Measurements from ENCODE around the gene SLC41A3.
"Not testable (repeated sequence)": the region's sequence is repeated elsewhere in the genome, so short reads cannot be mapped to it uniquely, and the experiment has no call there.

The SLC41A3 gene

DNA sequence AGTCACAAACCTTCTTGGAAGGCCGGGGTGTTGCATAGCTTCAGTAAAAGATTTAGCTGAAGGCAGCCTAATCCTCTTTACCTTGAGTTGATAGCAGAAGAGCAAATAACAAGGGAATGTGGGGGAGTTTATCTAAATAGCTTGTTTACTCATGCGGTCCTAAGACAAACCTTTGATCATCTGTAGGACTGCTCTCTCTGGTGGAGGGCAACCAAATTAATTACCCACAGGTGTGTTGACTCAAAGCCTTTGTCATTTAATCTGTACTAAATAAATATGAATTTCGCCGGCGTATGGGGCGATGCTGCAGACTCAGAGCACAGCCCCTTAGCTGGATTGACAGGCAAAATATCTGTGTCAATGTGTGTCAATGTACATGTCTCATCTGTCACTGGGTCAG, 17.2 kb downstream of the SLC41A3 start:
- H3K36me3 ChIP-seq (ENCODE audit: control insufficient read depth in 4 of 4, insufficient read depth in 4 of 4, low read length in 3 of 4); DNase-seq; CTCF ChIA-PET; H3K27ac ChIP-seq (ENCODE audit: insufficient read depth in 1 of 2, low read depth in 1 of 2, low read length in 2 of 2, poor library complexity in 1 of 2, severe bottlenecking in 2 of 2); H3K9me3 ChIP-seq (ENCODE audit: control extremely low read depth in 1 of 5, control insufficient read depth in 4 of 5, insufficient read depth in 2 of 5, low read depth in 1 of 5, low read length in 4 of 5); H3K27me3 ChIP-seq (replicated peaks in 2 of 5; ENCODE audit: control insufficient read depth in 4 of 5, insufficient read depth in 5 of 5, low read length in 4 of 5); H3K4me3 ChIP-seq (ENCODE audit: control insufficient read depth in 1 of 7, extremely low read depth in 1 of 7, insufficient read depth in 4 of 7, low read depth in 2 of 7, low read length in 6 of 7): not testable (repeated sequence)
- POLR2A ChIA-PET, result interaction anchor here (0.6 kb wide), 1 partner anchor 17 kb away, joined by 3 read pairs; no protein-coding TSS in a partner anchor
- peaks cover 0 to 14% (median 9%) of the 10 kb centered on the region in 4 experiments for H3K4me1 ChIP-seq (ENCODE audit: control extremely low read depth in 1 of 4, control insufficient read depth in 4 of 4, insufficient read depth in 4 of 4, low read length in 3 of 4)
- 100% methylated on average over 5 of the region's 6 CpGs for WGBS (ENCODE audit: insufficient coverage)

DNA sequence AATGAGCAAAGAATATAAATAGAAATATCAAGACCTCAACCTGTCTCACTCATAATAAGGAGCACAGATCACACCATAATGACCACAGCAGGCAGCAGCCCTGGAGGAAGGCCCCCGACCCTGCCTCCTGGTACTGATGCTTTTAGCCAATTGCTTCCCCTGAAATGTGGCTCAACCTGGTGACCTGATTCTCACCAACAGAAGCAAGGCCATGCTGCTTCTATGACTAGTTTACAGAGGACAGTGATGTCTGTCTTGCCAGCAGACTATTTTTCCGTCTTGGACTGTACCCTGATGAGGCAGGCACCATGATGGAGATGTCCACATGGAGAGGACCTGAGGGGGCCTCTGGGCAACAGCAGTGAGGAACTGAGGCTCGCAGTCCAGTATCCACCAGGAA, 18.0 kb downstream of the SLC41A3 start:
- Histone ChIP-seq H3K4me3 (ENCODE audit: control insufficient read depth in 1 of 7, extremely low read depth in 1 of 7, insufficient read depth in 4 of 7, low read depth in 2 of 7, low read length in 6 of 7) (no peak overlapping the region), H3K4me1 (ENCODE audit: control extremely low read depth in 1 of 4, control insufficient read depth in 4 of 4, insufficient read depth in 4 of 4, low read length in 3 of 4) (peaks cover 0 to 14% (median 9%) of the 10 kb centered on the region in 4 experiments), H3K9me3 (ENCODE audit: control extremely low read depth in 1 of 5, control insufficient read depth in 4 of 5, insufficient read depth in 2 of 5, low read depth in 1 of 5, low read length in 4 of 5) (no peaks in the 10 kb centered on the region), H3K36me3 (ENCODE audit: control insufficient read depth in 4 of 4, insufficient read depth in 4 of 4, low read length in 3 of 4) (peaks cover 3 to 9% (median 5%) of the 10 kb centered on the region in 4 experiments), H3K27me3 (replicated peaks in 2 of 5; ENCODE audit: control insufficient read depth in 4 of 5, insufficient read depth in 5 of 5, low read length in 4 of 5) (no peaks in the 10 kb centered on the region), H3K27ac (ENCODE audit: insufficient read depth in 1 of 2, low read depth in 1 of 2, low read length in 2 of 2, poor library complexity in 1 of 2, severe bottlenecking in 2 of 2) (no peak overlapping the region)
- WGBS (ENCODE audit: insufficient coverage), result 100% methylated on average over 2 of the region's 3 CpGs
- no peak for DNase-seq
- POLR2A ChIA-PET, result no interaction called here
- CTCF ChIA-PET, result no interaction called here

DNA sequence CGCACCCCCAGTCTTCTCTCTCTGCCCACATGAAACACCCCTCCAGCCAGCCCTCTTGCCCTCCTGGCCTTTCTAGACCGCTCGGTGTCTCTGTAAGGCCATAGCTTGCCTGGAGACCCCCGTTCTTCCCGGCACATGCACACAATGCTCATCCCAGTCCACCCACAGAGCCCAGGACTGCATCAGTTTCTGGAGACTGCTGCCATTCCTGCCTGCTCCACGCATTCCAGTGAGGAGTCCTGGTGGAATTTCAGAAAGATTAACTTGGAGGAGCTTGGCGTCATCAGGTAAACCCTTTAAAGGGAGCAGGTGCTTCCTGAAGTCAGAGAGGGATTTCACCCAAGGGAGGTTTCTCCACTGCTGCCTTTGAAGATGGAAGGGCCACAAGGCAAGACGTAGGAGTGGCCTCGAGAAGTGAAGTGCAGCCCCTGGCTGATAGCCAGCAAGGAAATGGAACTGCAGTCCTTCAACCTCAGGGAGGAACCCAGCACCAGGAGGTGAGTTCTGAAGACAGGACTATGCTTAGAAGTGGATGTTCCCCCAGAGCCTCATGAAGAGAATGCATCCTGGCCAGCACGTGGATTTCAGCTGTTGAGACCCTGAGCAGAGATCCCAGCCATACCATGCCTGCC, 19.2 kb downstream of the SLC41A3 start:
- Histone ChIP-seq H3K36me3 (ENCODE audit: control insufficient read depth in 4 of 4, insufficient read depth in 4 of 4, low read length in 3 of 4) (peaks cover 3 to 9% (median 5%) of the 10 kb centered on the region in 4 experiments), H3K27me3 (replicated peaks in 2 of 5; ENCODE audit: control insufficient read depth in 4 of 5, insufficient read depth in 5 of 5, low read length in 4 of 5) (no peaks in the 10 kb centered on the region), H3K4me3 (ENCODE audit: control insufficient read depth in 1 of 7, extremely low read depth in 1 of 7, insufficient read depth in 4 of 7, low read depth in 2 of 7, low read length in 6 of 7) (no peak overlapping the region), H3K27ac (ENCODE audit: insufficient read depth in 1 of 2, low read depth in 1 of 2, low read length in 2 of 2, poor library complexity in 1 of 2, severe bottlenecking in 2 of 2) (no peak overlapping the region), H3K4me1 (ENCODE audit: control extremely low read depth in 1 of 4, control insufficient read depth in 4 of 4, insufficient read depth in 4 of 4, low read length in 3 of 4) (peaks cover 0 to 14% (median 9%) of the 10 kb centered on the region in 4 experiments), H3K9me3 (ENCODE audit: control extremely low read depth in 1 of 5, control insufficient read depth in 4 of 5, insufficient read depth in 2 of 5, low read depth in 1 of 5, low read length in 4 of 5) (no peaks in the 10 kb centered on the region)
- DNase-seq, result peak in 2 of 3 donors; percentile 49 to 58
- POLR2A ChIA-PET, result no interaction called here
- 68% methylated on average over 10 of the region's 10 CpGs for WGBS (ENCODE audit: insufficient coverage)
- CTCF ChIA-PET, result no interaction called here

DNA sequence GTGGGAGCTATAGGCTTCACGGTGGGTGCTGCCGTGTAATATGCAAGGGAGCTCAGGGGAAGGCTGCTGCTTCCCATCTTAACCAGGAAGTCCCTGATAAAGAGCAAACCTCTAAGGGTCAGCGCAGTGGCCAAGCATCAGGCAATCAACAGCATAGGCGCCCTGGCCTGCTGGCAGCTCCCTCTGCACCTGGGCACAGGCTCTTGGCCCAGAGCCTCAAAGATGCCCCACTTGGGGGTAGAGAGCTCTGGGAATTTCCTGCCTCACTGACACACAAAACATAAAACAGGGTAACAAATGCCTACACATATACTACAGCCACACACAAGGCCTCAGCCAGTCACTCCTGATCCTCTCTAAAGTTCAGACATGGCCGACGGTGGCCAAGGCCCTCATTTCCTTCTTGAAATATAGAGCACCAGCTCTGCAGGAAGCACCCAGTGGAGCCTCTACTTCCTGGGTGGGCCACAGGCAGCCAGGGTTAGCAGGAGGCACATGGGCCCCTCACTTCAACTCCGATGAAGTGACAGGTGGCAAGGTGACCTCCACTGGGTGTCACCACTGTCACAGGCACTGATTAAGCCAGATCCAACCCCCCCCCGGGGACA, 20.5 kb downstream of the SLC41A3 start:
- peaks cover 0 to 14% (median 9%) of the 10 kb centered on the region in 4 experiments for H3K4me1 ChIP-seq (ENCODE audit: control extremely low read depth in 1 of 4, control insufficient read depth in 4 of 4, insufficient read depth in 4 of 4, low read length in 3 of 4)
- H3K27ac ChIP-seq (ENCODE audit: insufficient read depth in 1 of 2, low read depth in 1 of 2, low read length in 2 of 2, poor library complexity in 1 of 2, severe bottlenecking in 2 of 2), result no peak overlapping the region
- CTCF ChIA-PET, result no interaction called here
- WGBS (ENCODE audit: insufficient coverage), result 93% methylated on average over 7 of the region's 8 CpGs
- no peaks in the 10 kb centered on the region for H3K27me3 ChIP-seq (replicated peaks in 2 of 5; ENCODE audit: control insufficient read depth in 4 of 5, insufficient read depth in 5 of 5, low read length in 4 of 5)
- H3K4me3 ChIP-seq (ENCODE audit: control insufficient read depth in 1 of 7, extremely low read depth in 1 of 7, insufficient read depth in 4 of 7, low read depth in 2 of 7, low read length in 6 of 7), result no peak overlapping the region
- no peaks in the 10 kb centered on the region for H3K9me3 ChIP-seq (ENCODE audit: control extremely low read depth in 1 of 5, control insufficient read depth in 4 of 5, insufficient read depth in 2 of 5, low read depth in 1 of 5, low read length in 4 of 5)
- peaks cover 3 to 9% (median 6%) of the 10 kb centered on the region in 4 experiments for H3K36me3 ChIP-seq (ENCODE audit: control insufficient read depth in 4 of 4, insufficient read depth in 4 of 4, low read length in 3 of 4)
- DNase-seq, result no peak
- POLR2A ChIA-PET, result no interaction called here

DNA sequence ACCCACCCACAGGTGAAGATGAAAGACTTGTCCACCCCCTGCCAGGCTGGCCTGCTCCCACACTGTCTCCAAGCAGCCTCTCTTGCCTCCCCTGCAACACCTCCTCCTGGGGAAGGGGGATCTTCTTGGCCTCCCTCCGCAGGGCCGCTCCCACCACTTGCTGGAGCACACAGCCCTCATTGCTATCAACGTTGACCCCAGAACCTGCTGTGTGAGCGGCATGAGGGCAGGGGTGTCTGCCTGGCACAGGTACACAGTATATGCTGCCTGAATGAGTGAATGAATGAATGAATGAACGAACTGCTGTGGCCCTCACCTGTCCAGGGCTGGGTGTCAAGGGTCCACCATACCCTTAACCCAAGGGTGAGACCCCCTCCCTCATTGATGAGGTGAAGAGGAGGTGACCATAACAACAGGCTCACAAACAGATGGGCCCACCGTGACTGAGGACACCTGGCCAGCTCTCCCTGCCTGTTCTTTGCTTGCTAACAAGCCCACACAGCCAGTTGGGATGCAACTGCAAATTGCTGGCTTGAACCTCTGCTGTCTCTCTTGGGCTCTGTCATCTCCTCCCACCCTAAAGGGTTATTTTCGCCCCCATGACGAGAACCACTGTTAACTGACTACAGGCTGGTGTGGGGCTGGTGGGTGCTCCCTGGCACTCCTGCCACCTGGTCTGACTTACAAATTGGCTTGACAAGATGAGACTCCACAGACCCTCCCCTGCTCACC, 22.5 kb downstream of the SLC41A3 start:
- Histone ChIP-seq H3K36me3 (ENCODE audit: control insufficient read depth in 4 of 4, insufficient read depth in 4 of 4, low read length in 3 of 4) (peaks cover 0 to 9% (median 3%) of the 10 kb centered on the region in 4 experiments), H3K4me3 (ENCODE audit: control insufficient read depth in 1 of 7, extremely low read depth in 1 of 7, insufficient read depth in 4 of 7, low read depth in 2 of 7, low read length in 6 of 7) (no peak overlapping the region), H3K4me1 (ENCODE audit: control extremely low read depth in 1 of 4, control insufficient read depth in 4 of 4, insufficient read depth in 4 of 4, low read length in 3 of 4) (peaks cover 0 to 14% (median 9%) of the 10 kb centered on the region in 4 experiments), H3K9me3 (ENCODE audit: control extremely low read depth in 1 of 5, control insufficient read depth in 4 of 5, insufficient read depth in 2 of 5, low read depth in 1 of 5, low read length in 4 of 5) (no peaks in the 10 kb centered on the region), H3K27me3 (replicated peaks in 2 of 5; ENCODE audit: control insufficient read depth in 4 of 5, insufficient read depth in 5 of 5, low read length in 4 of 5) (no peaks in the 10 kb centered on the region), H3K27ac (ENCODE audit: insufficient read depth in 1 of 2, low read depth in 1 of 2, low read length in 2 of 2, poor library complexity in 1 of 2, severe bottlenecking in 2 of 2) (no peak overlapping the region)
- ChIA-PET POLR2A (no interaction called here), CTCF (no interaction called here)
- 88% methylated on average over 7 of the region's 8 CpGs for WGBS (ENCODE audit: insufficient coverage)
- DNase-seq, result no peak

DNA sequence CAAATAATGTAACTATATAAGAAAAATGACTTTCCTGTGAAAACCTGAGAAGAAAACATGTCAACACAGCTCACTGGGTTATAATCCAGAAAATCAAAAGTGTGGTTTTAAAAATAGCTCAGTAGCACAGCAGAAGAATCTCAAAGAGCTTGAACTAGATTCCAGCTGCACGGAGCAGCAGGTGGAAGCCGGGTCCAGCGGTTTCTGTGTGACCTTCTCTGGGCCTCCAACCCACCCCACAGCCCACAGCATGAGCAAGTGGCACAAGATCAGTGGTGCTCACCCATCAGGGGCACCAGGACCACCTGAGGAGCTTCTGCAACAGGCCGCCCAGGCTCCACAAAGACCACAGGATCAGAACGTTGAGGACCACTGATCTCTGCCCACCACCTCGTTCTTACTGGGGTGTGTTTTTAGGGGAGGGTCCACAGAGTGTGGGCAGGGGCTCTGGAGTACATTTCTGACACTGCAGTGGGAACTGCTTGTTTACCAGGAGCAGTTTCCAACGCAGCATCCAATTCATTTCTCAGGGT, 23.2 kb downstream of the SLC41A3 start:
- ChIA-PET POLR2A (no interaction called here), CTCF (interaction anchor here (1.0 kb wide), 1 partner anchor 8 kb away, joined by 3 read pairs; no protein-coding TSS in a partner anchor)
- Histone ChIP-seq H3K27ac (ENCODE audit: insufficient read depth in 1 of 2, low read depth in 1 of 2, low read length in 2 of 2, poor library complexity in 1 of 2, severe bottlenecking in 2 of 2) (no peak overlapping the region), H3K27me3 (replicated peaks in 2 of 5; ENCODE audit: control insufficient read depth in 4 of 5, insufficient read depth in 5 of 5, low read length in 4 of 5) (no peaks in the 10 kb centered on the region), H3K9me3 (ENCODE audit: control extremely low read depth in 1 of 5, control insufficient read depth in 4 of 5, insufficient read depth in 2 of 5, low read depth in 1 of 5, low read length in 4 of 5) (no peaks in the 10 kb centered on the region), H3K36me3 (ENCODE audit: control insufficient read depth in 4 of 4, insufficient read depth in 4 of 4, low read length in 3 of 4) (peaks cover 0 to 9% (median 0%) of the 10 kb centered on the region in 4 experiments), H3K4me3 (ENCODE audit: control insufficient read depth in 1 of 7, extremely low read depth in 1 of 7, insufficient read depth in 4 of 7, low read depth in 2 of 7, low read length in 6 of 7) (no peak overlapping the region), H3K4me1 (ENCODE audit: control extremely low read depth in 1 of 4, control insufficient read depth in 4 of 4, insufficient read depth in 4 of 4, low read length in 3 of 4) (peaks cover 0 to 14% (median 9%) of the 10 kb centered on the region in 4 experiments)
- WGBS (ENCODE audit: insufficient coverage), result 82% methylated on average over 3 of the region's 7 CpGs
- no peak for DNase-seq

DNA sequence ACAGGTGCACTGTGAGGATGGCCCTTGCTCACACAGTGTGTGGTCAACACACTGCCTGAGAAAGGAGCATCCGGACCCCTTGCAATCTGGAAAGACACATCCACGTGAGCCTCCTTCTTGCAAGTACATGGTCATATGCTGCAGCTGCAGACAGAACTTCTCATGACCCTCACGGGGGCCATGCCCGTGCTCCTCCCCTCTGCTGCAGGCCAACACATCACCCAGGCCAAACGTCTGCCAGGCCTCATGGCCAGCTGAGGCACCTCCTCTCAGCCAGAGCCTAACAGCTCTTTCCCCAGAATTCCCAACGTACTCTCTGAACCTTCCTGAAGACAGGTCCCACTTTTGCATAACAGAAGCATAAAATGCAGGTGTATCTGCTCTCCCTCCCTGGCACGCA, 25.3 kb downstream of the SLC41A3 start:
- ChIA-PET POLR2A (no interaction called here), CTCF (no interaction called here)
- no peak for DNase-seq
- Histone ChIP-seq H3K27me3 (replicated peaks in 2 of 5; ENCODE audit: control insufficient read depth in 4 of 5, insufficient read depth in 5 of 5, low read length in 4 of 5) (no peaks in the 10 kb centered on the region), H3K27ac (ENCODE audit: insufficient read depth in 1 of 2, low read depth in 1 of 2, low read length in 2 of 2, poor library complexity in 1 of 2, severe bottlenecking in 2 of 2) (no peak overlapping the region), H3K4me3 (ENCODE audit: control insufficient read depth in 1 of 7, extremely low read depth in 1 of 7, insufficient read depth in 4 of 7, low read depth in 2 of 7, low read length in 6 of 7) (no peak overlapping the region), H3K4me1 (ENCODE audit: control extremely low read depth in 1 of 4, control insufficient read depth in 4 of 4, insufficient read depth in 4 of 4, low read length in 3 of 4) (peaks cover 0 to 4% (median 1%) of the 10 kb centered on the region in 4 experiments), H3K36me3 (ENCODE audit: control insufficient read depth in 4 of 4, insufficient read depth in 4 of 4, low read length in 3 of 4) (peaks cover 0 to 9% (median 0%) of the 10 kb centered on the region in 4 experiments), H3K9me3 (ENCODE audit: control extremely low read depth in 1 of 5, control insufficient read depth in 4 of 5, insufficient read depth in 2 of 5, low read depth in 1 of 5, low read length in 4 of 5) (no peaks in the 10 kb centered on the region)
- WGBS (ENCODE audit: insufficient coverage), result 89% methylated on average over 6 of the region's 7 CpGs

Measured in common myeloid progenitor, CD34-positive (primary cell).